GM12878 (cell line): Measurements from ENCODE around the gene UBE2E1. TPM values are rescaled to one million over a fixed set of nuclear protein-coding genes. Genes with fewer than 3 reads are reported as not detected.

Source experiments
- ATAC-seq: fragments of 200-7000 bp; cut with Tn5 transposase; 3 replicates; pipeline ENCODE4 v1.9.1; 2020; ENCODE audit warnings: mild to moderate bottlenecking, moderate library complexity
- BruUV-seq: library from RNA; stranded (reverse); fragments of 400-500 nt; replicated peaks from 2 replicates; lab custom pipeline; 2021; lab: Mats Ljungman, UMichigan
- CTCF ChIA-PET: fragments of 300-600 bp; sonication (Branson Sonifier 250); formaldehyde crosslinking; extraction: SDS; loops from one replicate; lab custom pipeline; 2021; ENCODE audit warnings: inconsistent platforms; lab: Yijun Ruan, JAX
- POLR2A ChIA-PET: fragments of 350-600 bp; formaldehyde crosslinking; extraction: SDS; loops from one replicate; lab custom pipeline; 2021; ENCODE audit warnings: inconsistent platforms; lab: Charles Lee
- RAD21 ChIA-PET: fragments of 300-600 bp; sonication (Branson Sonifier 250); formaldehyde crosslinking; loops from one replicate; lab custom pipeline; 2023; ENCODE audit warnings: antibody characterized with exemption; ENCODE audit not compliant: unreplicated experiment; lab: Charles Lee
- SMC1A ChIA-PET: fragments of 300-600 bp; sonication (Branson Sonifier 250); formaldehyde crosslinking; loops from one replicate; lab custom pipeline; 2023; ENCODE audit not compliant: unreplicated experiment, uncharacterized antibody; lab: Charles Lee
- DNase-seq: peaks from one replicate; pipeline ENCODE4 v3.0.0-alpha.2; 2011; ENCODE audit warnings: low read depth, low spot score
- FAIRE-seq: peaks from 3 replicates; lab custom pipeline; 2011; peaks lifted over from hg19 to GRCh38; lab: Jason Lieb, UNC
- H2AFZ ChIP-seq: 2 replicates; pipeline ENCODE4 v1.6.0; 2011; ENCODE audit warnings: low read depth, low read length, control low read depth; ENCODE audit not compliant: control insufficient read depth
- H3K27ac ChIP-seq: 2 replicates; pipeline ENCODE4 v1.5.1; 2011; ENCODE audit warnings: control low read depth; ENCODE audit not compliant: control insufficient read depth, insufficient read depth
- H3K27me3 ChIP-seq, 2 experiments: replicated peaks in 1 of 2; 2 replicates each; pipeline versions ENCODE4 v1.6.0 to v1.6.1; 2011; ENCODE audit warnings: low read length in 1 of 2; ENCODE audit not compliant: control insufficient read depth in 2 of 2, insufficient read depth in 2 of 2
- H3K36me3 ChIP-seq, 2 experiments: 2 replicates each; pipeline ENCODE4 v1.5.1; 2011; ENCODE audit warnings: low read length in 1 of 2; ENCODE audit not compliant: control insufficient read depth in 2 of 2, insufficient read depth in 2 of 2
- H3K4me1 ChIP-seq: 2 replicates; pipeline ENCODE4 v1.6.1; 2011; ENCODE audit warnings: mild to moderate bottlenecking, low read length, moderate library complexity, mixed read lengths; ENCODE audit not compliant: control insufficient read depth, insufficient read depth
- H3K4me2 ChIP-seq: 2 replicates; pipeline ENCODE4 v1.6.0; 2011; ENCODE audit warnings: control low read depth; ENCODE audit not compliant: control insufficient read depth, insufficient read depth
- H3K4me3 ChIP-seq: fragments of 200-600 bp; sonication (generic); 2 replicates; pipeline ENCODE4 v1.5.1; 2016
- H3K79me2 ChIP-seq: 2 replicates; pipeline ENCODE4 v1.6.0; 2011; ENCODE audit warnings: low read length; ENCODE audit not compliant: control insufficient read depth, insufficient read depth
- H3K9ac ChIP-seq: 2 replicates; pipeline ENCODE4 v1.8.0; 2011; ENCODE audit warnings: low read length, control low read depth, mixed read lengths; ENCODE audit not compliant: control insufficient read depth, insufficient read depth
- H3K9me3 ChIP-seq: replicated peaks from 3 replicates; pipeline ENCODE4 v1.5.1; 2011; ENCODE audit warnings: mild to moderate bottlenecking, low read length; ENCODE audit not compliant: control insufficient read depth, insufficient read depth
- H4K20me1 ChIP-seq: 2 replicates; pipeline ENCODE4 v1.6.0; 2011; ENCODE audit not compliant: control insufficient read depth, insufficient read depth
- CEBPB ChIP-seq, 2 experiments: fragments of 150-350 bp in 1 of 2; IDR thresholded peaks; 2 replicates each; pipeline ENCODE4 v1.6.1; 2012 to 2014; ENCODE audit warnings: low read depth in 2 of 2, low read length in 2 of 2, borderline replicate concordance in 1 of 2, inconsistent platforms in 1 of 2
- CHD1 ChIP-seq: IDR thresholded peaks from 2 replicates; pipeline ENCODE4 v1.6.1; 2012; ENCODE audit warnings: low read depth, low read length, improper control_type of control experiment
- ESRRA ChIP-seq: IDR thresholded peaks from 2 replicates; pipeline ENCODE4 v1.6.1; 2012; ENCODE audit warnings: mild to moderate bottlenecking, low read length, improper control_type of control experiment
- EZH2 ChIP-seq: IDR thresholded peaks from 2 replicates; pipeline ENCODE4 v1.6.1; 2012; ENCODE audit warnings: low read depth, mild to moderate bottlenecking, control low read depth, inconsistent platforms, low read length, borderline replicate concordance; ENCODE audit not compliant: control insufficient read depth
- GABPA ChIP-seq: IDR thresholded peaks from 2 replicates; pipeline ENCODE4 v1.6.1; 2014; ENCODE audit warnings: antibody characterized with exemption, low read depth, mild to moderate bottlenecking, inconsistent platforms
- MEF2A ChIP-seq: IDR thresholded peaks from 2 replicates; pipeline ENCODE4 v1.6.1; 2011; ENCODE audit warnings: low read depth, mild to moderate bottlenecking, low read length, moderate library complexity; ENCODE audit not compliant: insufficient read depth
- MEF2B ChIP-seq: fragments of 450-650 bp; IDR thresholded peaks from 2 replicates; pipeline ENCODE4 v1.6.1; 2018; ENCODE audit warnings: mild to moderate bottlenecking, moderate library complexity; ENCODE audit not compliant: partially characterized antibody, poor library complexity, severe bottlenecking
- MTA3 ChIP-seq: IDR thresholded peaks from 2 replicates; pipeline ENCODE4 v1.6.1; 2012; ENCODE audit warnings: low read length, inconsistent platforms, borderline replicate concordance
- MYB ChIP-seq: fragments of 150-350 bp; IDR thresholded peaks from 2 replicates; pipeline ENCODE4 v1.6.1; 2014; ENCODE audit warnings: mild to moderate bottlenecking, low read depth, low read length, borderline replicate concordance
- PBX3 ChIP-seq: IDR thresholded peaks from 2 replicates; pipeline ENCODE4 v1.6.1; 2011; ENCODE audit warnings: mild to moderate bottlenecking, low read depth, low read length, moderate library complexity; ENCODE audit not compliant: insufficient replicate concordance
- SREBF1 ChIP-seq: IDR thresholded peaks from 2 replicates; pipeline ENCODE4 v1.6.1; 2012; ENCODE audit warnings: mild to moderate bottlenecking, low read length
- SREBF2 ChIP-seq: IDR thresholded peaks from 2 replicates; pipeline ENCODE4 v1.6.1; 2012; ENCODE audit warnings: mild to moderate bottlenecking, low read length
- ZNF274 ChIP-seq: IDR thresholded peaks from one replicate; pipeline ENCODE4 v1.8.0; 2011; ENCODE audit not compliant: insufficient read length, insufficient read depth
- ZZZ3 ChIP-seq: IDR thresholded peaks from 2 replicates; pipeline ENCODE4 v1.6.1; 2011; ENCODE audit warnings: low read depth; ENCODE audit not compliant: control insufficient read depth, insufficient read length
- WGBS: methylation state at CpG from one replicate; pipeline ENCODE4 v1.1.6; 2016; ENCODE audit warnings: low lambda C conversion rate; ENCODE audit not compliant: insufficient replicate concordance, insufficient coverage; ENCODE audit errors: missing lambda C conversion rate; 5-methylcytosine and 5-hydroxymethylcytosine counted together
- in situ Hi-C: fragments of 300-500 bp; cut with MboI; formaldehyde crosslinking; loops from 9 replicates; pipeline ENCODE4 v1.14.3; 2018; ENCODE audit warnings: mixed read lengths
- intact Hi-C: fragments of 100-400 bp; cut with micrococcal nuclease; formaldehyde crosslinking; loops from one replicate; pipeline ENCODE4 v1.14.2; 2022; ENCODE audit not compliant: unreplicated experiment
- polyA plus RNA-seq, 11 experiments: library from polyadenylated mRNA; depleted of rRNA in 4 of 11; unstranded in 6 of 11; stranded (reverse) in 5 of 11; fragments of >200 nt; fragmentation: Nextera tagmentation in 4 of 11; fragmentation: Illumina TruSeq in 1 of 11; extraction: Ambion mirVana in 4 of 11; extraction: Trizol in 1 of 11; gene quantifications; 1 replicate in 1 of 11; 2 replicates in 10 of 11; pipeline versions ENCODE4 v1.2.1 to v1.2.3, GENCODE V29; 2011 to 2016; ENCODE audit warnings: inconsistent platforms in 2 of 11, missing spikeins in 2 of 11, low read depth in 1 of 11
- total RNA-seq, 4 experiments: library from RNA; depleted of rRNA in 3 of 4; stranded (reverse); fragments of >200 nt in 3 of 4; fragmentation: Illumina TruSeq in 1 of 4; extraction: Trizol in 1 of 4; gene quantifications; 2 replicates each; pipeline versions ENCODE4 v1.2.1 to v1.2.3, GENCODE V29; 2013 to 2021

UBE2E1 gene
- total and polyA plus RNA-seq, 10 of the 15 experiments (the other 5 are each of a cell fraction or from before 2014, with no cell fraction given): 18.7 to 425 (median 147) TPM

GRCh38 chr3:23775254-23775909 lies 30.4 kb upstream of the UBE2E1 start:
- no peak overlapping the region for H2AFZ ChIP-seq
- SMC1A ChIA-PET: interaction anchor here (0.7 to 1.2 kb wide), 2 partner anchors 14 to 122 kb away, joined by 3 read pairs; no protein-coding TSS in a partner anchor
- no peaks in the 10 kb centered on the region for H3K36me3 ChIP-seq
- in situ Hi-C loops: no loop called here
- no peaks in the 10 kb centered on the region for H4K20me1 ChIP-seq
- intact Hi-C loops: no loop called here
- POLR2A ChIA-PET: interaction anchor here (0.6 to 0.7 kb wide), 2 partner anchors 34 to 974 kb away, joined by 3 to 5 read pairs; no protein-coding TSS in a partner anchor
- ATAC-seq (no peak), DNase-seq (no peak), FAIRE-seq (no peak)
- BruUV-seq: no TSS peak
- TF ChIP-seq SREBF1 (no peak), ZNF274 (no peak), MEF2A (no peak), PBX3 (no peak), ESRRA (no peak), CHD1 (no peak), ZZZ3 (no peak), MYB (no peak), SREBF2 (no peak), GABPA (no peak), MEF2B (no peak), EZH2 (no peak), MTA3 (no peak), CEBPB (IDR thresholded peaks at IDR 0.05; ENCODE audit: borderline replicate concordance in 1 of 2, low read depth in 2 of 2, low read length in 2 of 2) (no peak)
- WGBS: 82% methylated on average over 6 of the region's 13 CpGs
- peaks cover 10% of the 10 kb centered on the region; the same call in 1 of the 2 replicates for H3K4me1 ChIP-seq
- RAD21 ChIA-PET: no interaction called here
- CTCF ChIA-PET: interaction anchor here (0.6 to 1.9 kb wide), 4 partner anchors 13 to 548 kb away, joined by 3 to 5 read pairs (median 4); no protein-coding TSS in a partner anchor
- no peaks in the 10 kb centered on the region for H3K9me3 ChIP-seq
- H3K4me3 ChIP-seq: no peak overlapping the region
- H3K27me3 ChIP-seq: no peaks in the 10 kb centered on the region; a peak in 1 of 4 replicates
- H3K9ac ChIP-seq: no peak overlapping the region
- H3K4me2 ChIP-seq: no peak overlapping the region
- no peak overlapping the region for H3K27ac ChIP-seq
- H3K79me2 ChIP-seq: no peaks in the 10 kb centered on the region
